CD4-positive, alpha-beta T cell treated with Interleukin-15 for 4 hours (primary cell): ENCODE measurements around the gene SERPINA3.
"Not testable (repeated sequence)": the region's sequence is repeated elsewhere in the genome, so short reads cannot be mapped to it uniquely, and the experiment has no call there.

Experiments
- DNase-seq: peaks from one replicate; pipeline ENCODE4 v3.0.0-alpha.2; 2020; ENCODE audit warnings: low spot score

Gene SERPINA3

GRCh38 chr14:94584591-94585280, 27.5 kb upstream of the SERPINA3 start:
- DNase-seq, result no peak

GRCh38 chr14:94586635-94587034, 25.6 kb upstream of the SERPINA3 start:
- DNase-seq, result no peak

- no peak for DNase-seq
Observed at GRCh38 chr14:94588311-94588710, 23.9 kb upstream of the SERPINA3 start.

GRCh38 chr14:94591073-94591472, 21.1 kb upstream of the SERPINA3 start:
- no peak for DNase-seq

- DNase-seq, result no peak
Observed at GRCh38 chr14:94591871-94592270, 20.3 kb upstream of the SERPINA3 start.

- DNase-seq, result no peak
Observed at GRCh38 chr14:94592457-94592856, 19.7 kb upstream of the SERPINA3 start.

- no peak for DNase-seq
Observed at GRCh38 chr14:94593376-94593748, 18.8 kb upstream of the SERPINA3 start.

GRCh38 chr14:94593749-94594431, 18.3 kb upstream of the SERPINA3 start:
- no peak for DNase-seq

GRCh38 chr14:94594441-94594840, 17.8 kb upstream of the SERPINA3 start:
- no peak for DNase-seq

GRCh38 chr14:94595912-94596311, 16.3 kb upstream of the SERPINA3 start:
- no peak for DNase-seq

GRCh38 chr14:94596361-94596760, 15.8 kb upstream of the SERPINA3 start:
- no peak for DNase-seq

- DNase-seq, result no peak
Observed at GRCh38 chr14:94597788-94598187, 14.4 kb upstream of the SERPINA3 start.

GRCh38 chr14:94598506-94598815, 13.7 kb upstream of the SERPINA3 start:
- no peak for DNase-seq

GRCh38 chr14:94598816-94599655, 13.2 kb upstream of the SERPINA3 start:
- no peak for DNase-seq

- DNase-seq, result no peak
Observed at GRCh38 chr14:94599656-94600004, 12.6 kb upstream of the SERPINA3 start.

- no peak for DNase-seq
Observed at GRCh38 chr14:94600148-94600545, 12.0 kb upstream of the SERPINA3 start.

- DNase-seq, result no peak
Observed at GRCh38 chr14:94601884-94602391, 10.3 kb upstream of the SERPINA3 start.

- DNase-seq, result no peak
Observed at GRCh38 chr14:94602722-94603121, 9.5 kb upstream of the SERPINA3 start.

GRCh38 chr14:94605361-94605760, 6.8 kb upstream of the SERPINA3 start:
- no peak for DNase-seq

GRCh38 chr14:94608966-94609365, 3.2 kb upstream of the SERPINA3 start:
- not testable (repeated sequence) for DNase-seq

GRCh38 chr14:94611179-94611578, 1.0 kb upstream of the SERPINA3 start:
- DNase-seq, result no peak

GRCh38 chr14:94612580-94613554, 676 bp downstream of the SERPINA3 start:
- DNase-seq, result no peak
